HG03045 (cell line): ENCODE results near the gene CERS2.
"Not testable (repeated sequence)": the region's sequence is repeated elsewhere in the genome, so short reads cannot be mapped to it uniquely, and the experiment has no call there.

Source experiments
- ATAC-seq: cut with Tn5 transposase; IDR thresholded peaks from one replicate; pipeline ENCODE4 v1.9.1; 2021; ENCODE audit warnings: mild to moderate bottlenecking, moderate library complexity; ENCODE audit not compliant: unreplicated experiment

The CERS2 gene

GRCh38 chr1:150970808-150971582, 3.6 kb downstream of the CERS2 start:
- ATAC-seq = no peak

DNA sequence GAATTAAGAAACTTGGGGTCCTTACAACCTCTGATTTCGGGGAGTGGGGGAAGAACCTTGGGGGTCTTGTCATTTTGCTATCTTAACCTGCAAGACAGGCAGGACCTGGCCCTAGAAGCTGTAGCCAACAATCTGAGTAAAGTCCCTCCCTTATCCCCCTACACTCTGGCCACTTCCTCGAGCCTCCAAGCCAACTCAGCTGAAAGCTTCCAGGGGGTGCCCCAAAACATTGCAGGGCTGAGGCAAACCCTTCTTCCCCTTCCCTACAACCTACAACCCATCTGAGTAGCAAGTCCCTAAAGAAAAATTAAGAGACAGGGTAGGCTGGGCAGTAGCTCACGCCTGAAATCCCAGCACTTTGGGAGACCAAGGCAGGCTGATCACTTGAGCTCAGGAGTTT, 5.0 kb downstream of the CERS2 start:
- ATAC-seq = no peak

DNA sequence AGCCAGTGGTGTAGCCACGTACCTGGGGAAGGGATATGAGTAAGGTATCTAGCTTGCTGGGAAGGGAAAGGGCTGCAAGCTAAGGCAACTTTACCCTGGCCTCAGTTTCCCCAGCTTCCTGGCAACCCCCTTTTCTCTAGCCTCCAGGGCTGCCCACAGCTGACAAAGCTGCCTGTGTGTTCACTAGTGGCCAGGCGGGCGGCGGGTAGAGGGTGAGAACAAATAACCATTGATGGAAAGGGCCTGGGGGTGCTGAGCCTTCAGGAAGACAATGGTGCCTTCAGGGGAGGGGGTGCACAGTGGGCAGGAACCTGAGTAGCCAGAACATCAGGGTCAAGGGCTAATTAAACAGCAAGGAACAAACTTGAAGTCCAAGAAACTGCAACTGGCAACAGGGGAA, 6.1 kb downstream of the CERS2 start:
- ATAC-seq = no peak

- ATAC-seq = no peak
Observed at GRCh38 chr1:150967936-150968335, 6.7 kb downstream of the CERS2 start.

GRCh38 chr1:150966011-150966410, 8.6 kb downstream of the CERS2 start:
- ATAC-seq = no peak

GRCh38 chr1:150965605-150966004, 9.0 kb downstream of the CERS2 start:
- ATAC-seq = no peak

- ATAC-seq = no peak
Observed at GRCh38 chr1:150964164-150964489, 10.5 kb downstream of the CERS2 start.

- ATAC-seq = no peak
Observed at GRCh38 chr1:150963321-150964163, 11.1 kb downstream of the CERS2 start.

GRCh38 chr1:150961756-150962155, 12.9 kb downstream of the CERS2 start:
- ATAC-seq = no peak

DNA sequence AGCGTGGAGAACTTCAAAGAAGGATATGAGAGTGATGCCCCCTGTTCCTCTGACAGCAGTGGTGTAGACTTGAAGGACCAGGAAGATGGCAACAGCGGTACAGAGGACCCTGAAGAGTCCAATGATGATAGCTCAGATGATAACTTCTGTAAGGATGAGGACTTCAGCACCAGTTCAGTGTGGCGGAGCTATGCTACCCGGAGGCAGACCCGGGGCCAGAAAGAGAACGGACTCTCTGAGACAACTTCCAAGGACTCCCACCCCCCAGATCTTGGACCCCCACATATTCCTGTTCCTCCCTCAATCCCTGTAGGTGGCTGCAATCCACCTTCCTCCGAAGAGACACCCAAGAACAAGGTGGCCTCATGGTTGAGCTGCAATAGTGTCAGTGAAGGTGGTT, 14.0 kb downstream of the CERS2 start:
- no peak for ATAC-seq

DNA sequence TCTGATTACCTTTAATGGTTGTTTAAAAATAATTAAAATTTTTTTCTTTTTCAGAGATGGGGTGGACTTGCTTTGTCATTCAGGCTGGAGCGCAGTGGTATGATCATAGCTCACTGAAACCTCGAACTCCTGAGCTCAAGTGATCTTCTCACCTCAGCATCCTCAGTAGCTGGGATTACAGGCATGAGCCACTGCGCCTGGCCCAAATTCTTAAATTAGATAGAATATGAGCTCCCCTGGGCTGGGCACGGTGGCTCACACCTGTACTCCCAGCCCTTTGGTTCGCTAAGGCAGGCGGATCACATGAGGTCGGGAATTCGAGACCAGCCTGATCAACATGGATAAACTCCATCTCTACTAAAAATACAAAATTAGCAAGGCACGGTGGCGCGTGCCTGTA, 17.0 kb downstream of the CERS2 start:
- ATAC-seq = no peak

DNA sequence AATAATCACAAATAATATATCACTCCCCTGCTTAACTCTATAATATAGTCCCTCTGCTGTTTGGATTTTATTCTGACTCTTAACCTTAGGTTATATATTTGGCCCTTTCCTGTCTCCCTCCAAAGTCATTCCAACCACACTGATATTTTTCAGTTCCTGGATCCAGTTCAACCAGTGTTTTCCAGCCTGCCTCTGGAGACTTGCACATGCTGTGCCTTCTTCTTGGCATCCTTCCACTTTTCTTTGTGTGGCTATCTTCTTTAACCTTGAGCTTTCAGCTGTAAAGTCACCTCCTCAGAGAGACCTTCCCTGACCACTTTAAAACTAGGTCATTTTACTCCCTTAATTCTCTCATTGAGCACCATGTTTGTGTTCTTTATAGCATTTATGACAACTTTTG, 19.4 kb downstream of the CERS2 start:
- no peak for ATAC-seq

- ATAC-seq = no peak
Observed at GRCh38 chr1:150954708-150955107, 19.9 kb downstream of the CERS2 start.

DNA sequence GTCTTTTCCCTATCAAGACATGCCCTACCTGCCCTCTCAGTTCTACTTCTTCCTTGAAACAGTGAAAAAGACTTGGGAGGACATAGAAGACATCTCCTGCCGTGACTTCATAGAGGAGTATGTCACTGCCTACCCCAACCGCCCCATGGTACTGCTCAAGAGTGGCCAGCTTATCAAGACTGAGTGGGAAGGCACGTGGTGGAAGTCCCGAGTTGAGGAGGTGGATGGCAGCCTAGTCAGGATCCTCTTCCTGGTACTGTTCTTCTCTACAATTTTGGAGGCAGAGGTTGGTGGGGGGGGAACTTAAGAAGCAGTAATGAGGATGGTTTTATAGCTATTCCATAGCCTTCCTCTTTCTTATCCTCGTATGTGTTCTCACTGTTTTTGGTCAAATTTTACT, 29.8 kb downstream of the CERS2 start:
- no peak for ATAC-seq

GRCh38 chr1:150931773-150932172, 42.9 kb downstream of the CERS2 start:
- ATAC-seq = no peak

GRCh38 chr1:150928775-150929174, 45.9 kb downstream of the CERS2 start:
- ATAC-seq = not testable (repeated sequence)

DNA sequence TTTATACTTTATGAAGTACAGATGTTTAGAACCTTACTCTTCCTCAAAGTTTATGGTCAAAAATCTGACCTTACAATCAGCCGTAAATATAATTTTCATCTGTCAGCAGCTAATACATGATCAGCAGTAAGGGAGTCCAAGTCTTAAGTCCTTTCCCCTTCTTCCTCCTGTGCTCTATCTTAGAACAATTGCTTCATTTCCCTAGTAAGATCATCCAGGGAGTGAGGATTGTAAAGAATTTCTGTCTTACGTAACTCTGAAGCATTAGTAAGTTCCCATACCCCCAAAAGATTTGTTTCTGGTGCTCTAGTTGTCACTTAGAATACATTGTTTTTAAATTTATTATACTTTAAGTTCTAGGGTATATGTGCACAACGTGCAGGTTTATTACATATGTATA, 46.3 kb downstream of the CERS2 start:
- no peak for ATAC-seq

- no peak for ATAC-seq
Observed at GRCh38 chr1:150927624-150928023, 47.0 kb downstream of the CERS2 start.

GRCh38 chr1:150926097-150926741, 48.4 kb downstream of the CERS2 start, which contains the start of gene SETDB1:
TSS of gene SETDB1 (plus strand) at chr1:150926363. CDS start at chr1:150927715, 1,352 bp downstream.
- ATAC-seq = peak; percentile 87

DNA sequence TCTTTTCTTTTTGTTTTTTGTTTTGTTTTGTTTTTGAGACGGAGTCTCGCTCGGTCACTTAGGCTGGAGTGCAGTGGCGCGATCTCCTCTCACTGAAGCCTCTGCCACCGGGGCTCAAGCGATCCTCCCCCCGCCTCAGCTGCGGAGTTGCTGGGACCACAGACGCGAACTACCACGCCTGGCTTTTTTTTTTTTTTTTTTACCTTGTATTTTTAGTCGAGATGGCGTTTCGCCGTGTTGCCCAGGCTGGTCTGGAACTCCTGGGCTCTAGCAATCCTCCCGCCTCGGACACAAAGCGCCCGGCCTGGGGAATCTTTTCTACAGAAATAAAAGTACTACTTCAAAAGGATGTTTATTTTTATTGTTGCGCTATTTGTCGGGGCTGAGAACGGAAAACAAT, 49.6 kb downstream of the CERS2 start:
- no peak for ATAC-seq

- no peak for ATAC-seq
Observed at GRCh38 chr1:150922519-150922975, 52.1 kb downstream of the CERS2 start.

- ATAC-seq = no peak
Observed at GRCh38 chr1:150917387-150917786, 57.2 kb downstream of the CERS2 start.
